MCF 10A (cell line): Measurements from ENCODE around the gene PICK1. TPM values are rescaled to one million over a fixed set of nuclear protein-coding genes. Genes with fewer than 3 reads are reported as not detected.

Experiments used
- BruUV-seq: library from RNA; stranded (reverse); fragments of 400-500 nt; replicated peaks from 2 replicates; lab custom pipeline; 2021; lab: Mats Ljungman, UMichigan
- CTCF ChIA-PET: fragments of 300-600 bp; sonication (Branson Sonifier 250); formaldehyde crosslinking; extraction: SDS; loops from one replicate; lab custom pipeline; 2021; ENCODE audit warnings: antibody characterized with exemption, inconsistent platforms; lab: Yijun Ruan, JAX
- POLR2A ChIA-PET: fragments of 300-600, 350-650 bp; sonication (Branson Sonifier 250); formaldehyde crosslinking; extraction: SDS; loops from one replicate; lab custom pipeline; 2020; ENCODE audit warnings: antibody characterized with exemption, inconsistent platforms; lab: Yijun Ruan, JAX
- DNase-seq: peaks from one replicate; pipeline ENCODE4 v3.0.0-alpha.2; 2018; ENCODE audit not compliant: unreplicated experiment
- H3K27ac Mint-ChIP-seq: one replicate; pipeline ENCODE4 v1.8.0; 2022; ENCODE audit warnings: mild to moderate bottlenecking, low read depth, mixed read lengths; ENCODE audit not compliant: unreplicated experiment
- H3K27me3 Mint-ChIP-seq: one replicate; pipeline ENCODE4 v1.8.0; 2022; ENCODE audit warnings: mixed read lengths; ENCODE audit not compliant: insufficient read depth, unreplicated experiment
- H3K36me3 Mint-ChIP-seq: one replicate; pipeline ENCODE4 v1.8.0; 2022; ENCODE audit warnings: mild to moderate bottlenecking, moderate library complexity, mixed read lengths; ENCODE audit not compliant: insufficient read depth, unreplicated experiment
- H3K4me1 Mint-ChIP-seq: one replicate; pipeline ENCODE4 v1.8.0; 2022; ENCODE audit warnings: mixed read lengths; ENCODE audit not compliant: insufficient read depth, unreplicated experiment
- H3K4me3 Mint-ChIP-seq: one replicate; pipeline ENCODE4 v1.8.0; 2022; ENCODE audit warnings: mild to moderate bottlenecking, moderate library complexity, mixed read lengths; ENCODE audit not compliant: unreplicated experiment
- H3K9me3 Mint-ChIP-seq: one replicate; pipeline ENCODE4 v1.8.0; 2022; ENCODE audit warnings: mixed read lengths; ENCODE audit not compliant: unreplicated experiment
- intact Hi-C: fragments of 100-400 bp; cut with micrococcal nuclease; formaldehyde crosslinking; loops from 2 replicates; pipeline ENCODE4 v1.14.1; 2022
- total RNA-seq: library from RNA; stranded (reverse); gene quantifications from 2 replicates; pipeline ENCODE4 v1.2.3, GENCODE V29; 2022
- TF ChIP-seq, protein P1 (sequence below): fragments of 200-600 bp; IDR thresholded peaks from one replicate; pipeline ENCODE4 v1.8.0; 2022; ENCODE audit warnings: antibody characterized with exemption, mild to moderate bottlenecking; ENCODE audit not compliant: unreplicated experiment

PICK1 gene
- total RNA-seq, 1 experiment from 2014 or later: 40.6 TPM

DNA sequence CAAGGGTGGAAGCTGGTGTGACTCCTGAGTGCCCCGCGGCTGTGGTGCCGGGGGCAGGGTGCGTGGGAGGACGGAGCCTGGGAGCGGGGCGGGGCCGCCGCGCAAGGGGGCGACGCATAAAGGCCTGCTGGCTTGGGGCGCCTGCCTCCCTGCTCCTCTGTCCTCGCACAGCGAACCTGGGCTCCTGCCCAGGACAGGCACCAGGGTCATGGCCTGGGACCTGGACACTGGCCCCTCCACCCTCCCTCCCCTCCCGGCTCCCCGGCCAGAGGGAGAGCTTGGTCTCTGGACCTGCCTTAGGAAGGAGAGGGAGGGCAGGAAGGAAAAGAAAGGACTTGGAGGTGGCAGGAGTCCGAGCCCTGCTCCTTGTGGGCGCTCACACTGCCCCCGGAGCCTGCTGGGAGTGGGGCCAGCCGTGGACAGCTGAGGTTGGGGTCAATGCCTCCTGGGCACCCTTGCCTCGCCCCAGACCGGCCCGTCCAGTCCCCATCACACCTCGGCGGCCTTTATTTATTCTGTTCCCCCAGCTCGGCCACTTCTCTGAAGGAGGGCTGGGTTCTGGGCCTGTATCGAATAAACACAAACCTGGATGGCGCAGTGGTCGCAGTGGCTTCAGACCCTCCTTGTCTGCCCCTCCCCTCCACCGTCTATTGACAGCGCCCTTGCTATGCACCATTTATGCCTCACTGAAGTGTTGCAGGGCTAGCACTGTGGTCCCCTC lies 18.1 kb downstream of the PICK1 start:
- Mint-ChIP-seq H3K9me3 (no peaks in the 10 kb centered on the region), H3K36me3 (peaks cover 27% of the 10 kb centered on the region), H3K27me3 (no peaks in the 10 kb centered on the region), H3K4me3 (no peak overlapping the region), H3K4me1 (no peaks in the 10 kb centered on the region), H3K27ac (no peak overlapping the region)
- DNase-seq: no peak
- POLR2A ChIA-PET: interaction anchor here (0.5 to 0.6 kb wide), 3 partner anchors 8 to 381 kb away, joined by 3 to 4 read pairs (median 3); no protein-coding TSS in a partner anchor
- CTCF ChIA-PET: interaction anchor here (0.5 to 1.2 kb wide), 2 partner anchors 22 to 25 kb away, joined by 3 to 4 read pairs; no protein-coding TSS in a partner anchor
- BruUV-seq: no TSS peak
- intact Hi-C loops: no loop called here
- TF ChIP-seq, protein P1, sequence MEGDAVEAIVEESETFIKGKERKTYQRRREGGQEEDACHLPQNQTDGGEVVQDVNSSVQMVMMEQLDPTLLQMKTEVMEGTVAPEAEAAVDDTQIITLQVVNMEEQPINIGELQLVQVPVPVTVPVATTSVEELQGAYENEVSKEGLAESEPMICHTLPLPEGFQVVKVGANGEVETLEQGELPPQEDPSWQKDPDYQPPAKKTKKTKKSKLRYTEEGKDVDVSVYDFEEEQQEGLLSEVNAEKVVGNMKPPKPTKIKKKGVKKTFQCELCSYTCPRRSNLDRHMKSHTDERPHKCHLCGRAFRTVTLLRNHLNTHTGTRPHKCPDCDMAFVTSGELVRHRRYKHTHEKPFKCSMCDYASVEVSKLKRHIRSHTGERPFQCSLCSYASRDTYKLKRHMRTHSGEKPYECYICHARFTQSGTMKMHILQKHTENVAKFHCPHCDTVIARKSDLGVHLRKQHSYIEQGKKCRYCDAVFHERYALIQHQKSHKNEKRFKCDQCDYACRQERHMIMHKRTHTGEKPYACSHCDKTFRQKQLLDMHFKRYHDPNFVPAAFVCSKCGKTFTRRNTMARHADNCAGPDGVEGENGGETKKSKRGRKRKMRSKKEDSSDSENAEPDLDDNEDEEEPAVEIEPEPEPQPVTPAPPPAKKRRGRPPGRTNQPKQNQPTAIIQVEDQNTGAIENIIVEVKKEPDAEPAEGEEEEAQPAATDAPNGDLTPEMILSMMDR: no peak

DNA sequence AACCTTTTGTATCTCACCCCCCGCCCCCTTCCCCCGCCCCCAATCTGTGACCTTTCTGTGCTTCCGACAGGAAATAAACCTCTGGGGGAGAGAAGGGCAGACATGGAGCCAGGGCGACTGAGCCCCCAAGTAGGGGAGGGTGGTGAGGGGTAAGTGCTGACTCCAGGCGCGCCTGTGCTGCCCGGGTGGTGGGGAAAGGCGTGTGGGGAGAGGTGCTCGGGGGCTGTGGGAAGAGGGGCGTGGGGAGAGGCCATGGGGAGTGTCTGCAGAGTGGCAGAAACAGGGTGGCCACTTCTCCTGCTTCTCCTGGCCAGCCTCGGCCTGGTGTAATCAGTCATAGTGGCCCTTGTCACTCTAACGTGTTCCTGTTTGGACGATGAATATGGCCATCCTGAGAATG lies 18.8 kb downstream of the PICK1 start:
- Mint-ChIP-seq H3K36me3 (peaks cover 27% of the 10 kb centered on the region), H3K27me3 (no peaks in the 10 kb centered on the region), H3K27ac (no peak overlapping the region), H3K4me1 (no peaks in the 10 kb centered on the region), H3K4me3 (no peak overlapping the region), H3K9me3 (no peaks in the 10 kb centered on the region)
- intact Hi-C loops: no loop called here
- POLR2A ChIA-PET: no interaction called here
- no TSS peak for BruUV-seq
- TF ChIP-seq, protein P1: no peak
- CTCF ChIA-PET: interaction anchor here (0.5 kb wide), 1 partner anchor 22 kb away, joined by 3 read pairs; no protein-coding TSS in a partner anchor
- no peak for DNase-seq

DNA sequence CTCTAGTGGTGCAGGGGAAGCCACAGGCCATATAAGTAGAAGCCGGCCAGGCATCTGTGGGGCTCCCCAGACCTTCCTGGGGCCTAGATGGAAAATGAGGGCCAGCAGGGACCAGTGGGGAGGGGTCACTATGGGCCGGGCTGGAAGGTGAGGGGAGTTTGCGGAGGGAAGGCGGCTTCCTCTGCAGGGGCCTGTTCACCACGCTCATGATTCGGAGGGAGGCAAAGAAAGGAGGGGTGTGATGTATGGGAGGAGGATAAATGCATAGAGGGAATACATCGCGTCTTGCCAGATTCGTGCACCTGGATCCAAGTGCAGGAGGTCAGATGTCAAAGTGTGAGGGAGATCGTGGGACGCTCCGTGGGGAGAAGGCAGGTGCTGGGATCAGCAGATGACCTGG lies 19.9 kb downstream of the PICK1 start:
- BruUV-seq: no TSS peak
- no peak for DNase-seq

DNA sequence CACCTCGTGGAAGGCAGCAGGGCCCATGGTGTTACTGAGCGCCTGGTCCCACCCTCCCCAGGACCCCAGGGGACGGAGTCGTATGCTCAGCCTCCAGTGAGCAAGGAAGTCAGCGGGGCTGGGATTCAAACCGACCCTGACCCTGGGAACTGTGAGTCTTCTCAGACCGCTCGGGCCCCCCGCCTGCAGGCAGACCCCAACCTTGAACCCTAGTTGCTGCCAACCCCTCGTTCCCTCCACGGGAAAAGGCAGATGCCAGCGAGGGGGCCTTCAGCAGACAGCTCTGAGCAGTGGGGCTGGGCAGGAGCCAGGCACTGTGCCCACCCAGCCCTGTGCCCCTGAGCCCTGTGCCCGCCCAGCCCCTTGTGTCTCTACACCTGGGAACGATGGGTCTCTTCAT lies 20.4 kb downstream of the PICK1 start:
- Mint-ChIP-seq H3K27ac (no peak overlapping the region), H3K36me3 (peaks cover 18% of the 10 kb centered on the region), H3K9me3 (no peaks in the 10 kb centered on the region), H3K27me3 (no peaks in the 10 kb centered on the region), H3K4me1 (no peaks in the 10 kb centered on the region), H3K4me3 (no peak overlapping the region)
- BruUV-seq: no TSS peak
- POLR2A ChIA-PET: interaction anchor here (1.0 kb wide), 1 partner anchor 20 kb away, joined by 5 read pairs; the partner anchor contains the start of gene PICK1
- no peak for DNase-seq
- intact Hi-C loops: no loop called here
- CTCF ChIA-PET: no interaction called here
- TF ChIP-seq, protein P1: no peak

More for the DNA sequence above, 19.9 kb downstream of the PICK1 start:
- POLR2A ChIA-PET: no interaction called here
- no peaks in the 10 kb centered on the region for H3K27me3 Mint-ChIP-seq
- intact Hi-C loops: no loop called here
- CTCF ChIA-PET: interaction anchor here (0.7 kb wide), 1 partner anchor 153 kb away, joined by 4 read pairs; no protein-coding TSS in a partner anchor
- H3K4me1 Mint-ChIP-seq: no peaks in the 10 kb centered on the region
- TF ChIP-seq, protein P1: no peak
- peaks cover 20% of the 10 kb centered on the region for H3K36me3 Mint-ChIP-seq
- no peaks in the 10 kb centered on the region for H3K9me3 Mint-ChIP-seq
- H3K27ac Mint-ChIP-seq: no peak overlapping the region
- no peak overlapping the region for H3K4me3 Mint-ChIP-seq
